ENCODE results near the gene FBN2. TPM values are rescaled to one million over a fixed set of nuclear protein-coding genes. Genes with fewer than 3 reads are reported as not detected.
A peak's percentile ranks its signal among the peaks of the same experiment; 100 is the strongest.

The FBN2 gene
- total and polyA plus RNA-seq, 5 donors, result 0.51 to 1.7 (median 1.3) TPM

DNA sequence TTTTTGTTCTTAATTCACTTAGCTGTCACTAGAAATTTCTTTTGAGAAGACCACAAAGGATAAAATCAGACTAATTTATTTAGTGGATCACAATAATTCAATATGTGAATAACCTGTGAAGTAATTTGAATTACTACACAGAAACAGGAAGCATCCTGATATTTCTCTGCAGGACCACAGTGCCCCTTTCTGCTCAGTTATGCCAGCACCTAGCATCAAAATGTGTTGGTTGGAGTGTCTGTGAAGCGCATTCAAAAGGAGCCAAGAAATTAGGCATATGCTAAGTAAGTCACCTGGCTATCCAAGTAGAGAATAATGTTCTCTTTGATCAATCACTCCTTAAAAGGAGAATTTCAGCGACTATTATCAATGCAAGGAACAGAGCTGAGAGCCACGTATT is 267.0 kb downstream of the FBN2 start:
- Histone ChIP-seq H3K4me3 (ENCODE audit: low read length) (peak overlapping the region; percentile 29), H3K4me1 (ENCODE audit: control insufficient read depth, insufficient read depth, low read length) (no peaks in the 10 kb centered on the region), H3K27ac (ENCODE audit: low read length) (no peak overlapping the region), H3K27me3 (ENCODE audit: control insufficient read depth, insufficient read depth) (no peaks in the 10 kb centered on the region), H3K9me3 (ENCODE audit: control insufficient read depth, low read length) (no peaks in the 10 kb centered on the region)
- DNase-seq (no peak), ATAC-seq (no peak)
- 74% methylated on average over 3 of the region's 3 CpGs for WGBS
- intact Hi-C loops (cut with DNase I), result no loop called here

DNA sequence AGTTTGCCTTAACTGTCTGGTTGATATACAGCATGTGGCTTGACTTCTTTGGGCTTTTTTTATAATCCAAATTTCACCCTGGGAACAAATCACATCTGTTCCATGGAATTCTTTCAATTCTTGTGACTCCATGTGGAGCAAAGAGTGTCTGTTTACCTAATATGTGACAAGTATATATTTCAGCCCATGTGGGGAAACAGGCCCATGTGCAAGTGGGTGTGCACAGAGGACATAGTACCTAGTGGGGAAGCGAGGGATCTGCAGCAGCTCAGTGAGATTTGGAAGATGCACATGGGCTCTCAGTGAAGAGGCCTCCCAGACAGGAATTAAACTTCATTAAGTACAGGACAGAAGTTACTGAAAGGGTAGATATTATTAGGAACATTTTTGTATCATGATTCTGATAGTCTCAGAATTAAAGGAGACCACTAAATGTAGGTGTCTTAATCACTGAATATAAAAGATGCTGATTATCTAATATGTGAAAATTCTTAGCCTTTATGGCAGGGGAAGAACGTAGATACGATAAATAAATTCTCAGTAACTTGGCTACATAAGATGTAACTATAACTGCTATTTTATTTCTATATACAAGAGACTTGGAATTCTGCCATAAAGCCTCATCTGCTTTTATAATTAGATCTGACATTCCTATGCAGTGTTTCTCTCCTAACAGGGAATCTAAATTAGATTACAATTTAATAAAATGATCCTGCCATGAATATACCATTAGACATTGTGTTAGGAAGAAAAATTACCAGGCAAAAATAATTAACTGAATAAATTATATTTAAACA is 273.3 kb downstream of the FBN2 start:
- peak in 1 of 2 donors; percentile 56 for ATAC-seq
- intact Hi-C loops (cut with DNase I), result no loop called here

DNA sequence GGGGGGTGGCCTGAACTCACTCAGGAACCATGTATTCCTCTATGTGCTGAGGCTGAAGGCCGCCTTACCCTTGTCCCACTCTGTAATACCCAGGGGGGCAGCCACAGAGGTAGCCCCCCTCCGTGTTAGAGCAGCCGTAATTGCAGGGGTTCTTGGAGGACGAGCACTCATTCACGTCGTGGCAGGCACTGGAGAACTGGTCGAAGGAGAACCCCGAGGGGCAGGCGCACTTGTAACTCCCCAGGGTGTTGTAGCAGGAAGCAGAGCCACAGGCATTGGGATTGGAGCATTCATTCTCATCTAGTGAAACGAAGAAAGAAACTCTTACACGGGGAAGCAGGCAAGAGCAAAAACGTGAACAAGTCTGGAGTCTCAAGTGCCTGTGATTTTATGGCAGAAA is 274.7 kb downstream of the FBN2 start:
- 77% methylated on average over 12 of the region's 12 CpGs for WGBS
- intact Hi-C loops (cut with DNase I), result no loop called here
- DNase-seq (peak in 1 of 3 donors; percentile 39), ATAC-seq (no peak)
- Histone ChIP-seq H3K9me3 (ENCODE audit: control insufficient read depth, low read length) (no peaks in the 10 kb centered on the region), H3K4me1 (ENCODE audit: control insufficient read depth, insufficient read depth, low read length) (no peaks in the 10 kb centered on the region), H3K27ac (ENCODE audit: low read length) (no peak overlapping the region), H3K4me3 (ENCODE audit: low read length) (no peak overlapping the region), H3K27me3 (ENCODE audit: control insufficient read depth, insufficient read depth) (no peaks in the 10 kb centered on the region)

More for the DNA sequence above, 273.3 kb downstream of the FBN2 start:
- WGBS, result 45% methylated on average over 3 of the region's 3 CpGs
- Histone ChIP-seq H3K4me1 (ENCODE audit: control insufficient read depth, insufficient read depth, low read length) (no peaks in the 10 kb centered on the region), H3K27ac (ENCODE audit: low read length) (no peak overlapping the region), H3K4me3 (ENCODE audit: low read length) (no peak overlapping the region), H3K27me3 (ENCODE audit: control insufficient read depth, insufficient read depth) (no peaks in the 10 kb centered on the region), H3K9me3 (ENCODE audit: control insufficient read depth, low read length) (no peaks in the 10 kb centered on the region)
- no peak for DNase-seq

DNA sequence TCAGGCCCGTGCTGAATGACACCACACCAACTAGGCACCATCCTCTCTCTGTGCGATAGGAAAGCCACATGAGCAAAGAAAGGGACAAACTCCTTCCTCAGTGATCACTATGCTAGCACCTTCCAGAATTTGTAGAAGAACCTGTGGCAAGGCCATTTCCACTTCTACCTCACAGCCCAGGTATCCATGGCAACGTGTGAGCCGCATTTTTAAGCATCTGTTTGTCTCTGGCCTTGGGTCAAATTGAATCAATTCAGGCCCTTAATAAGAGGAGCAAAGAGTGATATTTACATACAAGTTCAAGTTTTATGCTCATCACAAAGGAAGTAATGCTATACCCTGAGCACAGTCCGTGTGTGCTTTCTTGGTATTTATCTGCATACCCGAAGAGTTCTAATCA is 275.1 kb downstream of the FBN2 start:
- no peaks in the 10 kb centered on the region for H3K27me3 ChIP-seq (ENCODE audit: control insufficient read depth, insufficient read depth)
- no peaks in the 10 kb centered on the region for H3K9me3 ChIP-seq (ENCODE audit: control insufficient read depth, low read length)
- no peak overlapping the region for H3K4me3 ChIP-seq (ENCODE audit: low read length)
- ATAC-seq (no peak), DNase-seq (no peak)
- H3K27ac ChIP-seq (ENCODE audit: low read length), result no peak overlapping the region
- H3K4me1 ChIP-seq (ENCODE audit: control insufficient read depth, insufficient read depth, low read length), result no peaks in the 10 kb centered on the region
- 90% methylated on average over 6 of the region's 6 CpGs for WGBS
- intact Hi-C loops (cut with DNase I), result no loop called here

DNA sequence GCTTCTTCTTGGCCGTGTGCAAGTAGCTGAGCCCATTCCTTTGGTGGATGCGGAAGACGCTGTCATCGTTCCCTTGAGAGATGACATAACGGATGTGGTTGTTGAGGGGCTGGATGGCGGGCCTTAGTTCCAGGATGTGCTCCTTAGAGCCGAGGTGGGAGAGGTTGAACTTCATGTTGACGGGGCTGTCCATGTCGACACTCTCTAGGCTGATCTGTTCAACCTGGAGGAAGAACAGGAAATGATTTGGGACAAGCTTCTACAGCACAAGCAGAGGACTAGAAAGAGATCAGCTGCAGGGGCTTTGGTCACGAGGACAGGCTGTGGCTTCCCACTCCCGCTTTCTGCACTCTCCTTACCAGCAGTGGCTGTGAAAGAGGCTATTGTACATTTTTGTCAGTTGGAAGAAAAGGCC is 278.4 kb downstream of the FBN2 start:
- no peaks in the 10 kb centered on the region for H3K9me3 ChIP-seq (ENCODE audit: control insufficient read depth, low read length)
- no peak overlapping the region for H3K4me3 ChIP-seq (ENCODE audit: low read length)
- no peaks in the 10 kb centered on the region for H3K27me3 ChIP-seq (ENCODE audit: control insufficient read depth, insufficient read depth)
- ATAC-seq, result peak; percentile 24 to 50
- H3K4me1 ChIP-seq (ENCODE audit: control insufficient read depth, insufficient read depth, low read length), result no peaks in the 10 kb centered on the region
- 49% methylated on average over 11 of the region's 11 CpGs for WGBS
- intact Hi-C loops (cut with DNase I), result no loop called here
- peak in 1 of 3 donors; percentile 20 for DNase-seq
- H3K27ac ChIP-seq (ENCODE audit: low read length), result no peak overlapping the region

DNA sequence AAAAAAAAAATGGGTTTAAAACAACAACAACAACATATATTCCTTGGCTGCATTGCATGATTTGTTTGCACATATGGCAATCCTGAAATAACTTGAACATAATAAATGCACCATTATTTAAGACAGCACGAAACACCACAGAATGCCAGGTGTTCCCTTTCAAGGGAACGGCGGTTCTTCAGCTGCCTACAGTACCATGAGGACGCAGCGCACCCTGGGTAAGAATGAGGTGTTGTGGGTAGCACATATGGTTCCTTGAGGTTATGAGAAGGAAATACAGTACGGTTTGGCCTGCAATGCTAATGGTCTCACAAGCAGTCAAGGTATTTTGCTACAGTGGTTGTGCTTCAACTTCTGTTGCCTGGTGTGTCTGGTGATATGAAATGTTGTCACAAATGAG is 279.7 kb downstream of the FBN2 start:
- H3K27me3 ChIP-seq (ENCODE audit: control insufficient read depth, insufficient read depth), result no peaks in the 10 kb centered on the region
- ATAC-seq (no peak), DNase-seq (no peak)
- intact Hi-C loops (cut with DNase I), result no loop called here
- no peaks in the 10 kb centered on the region for H3K4me1 ChIP-seq (ENCODE audit: control insufficient read depth, insufficient read depth, low read length)
- no peaks in the 10 kb centered on the region for H3K9me3 ChIP-seq (ENCODE audit: control insufficient read depth, low read length)
- WGBS, result 94% methylated on average over 6 of the region's 6 CpGs
- H3K4me3 ChIP-seq (ENCODE audit: low read length), result no peak overlapping the region
- H3K27ac ChIP-seq (ENCODE audit: low read length), result no peak overlapping the region

DNA sequence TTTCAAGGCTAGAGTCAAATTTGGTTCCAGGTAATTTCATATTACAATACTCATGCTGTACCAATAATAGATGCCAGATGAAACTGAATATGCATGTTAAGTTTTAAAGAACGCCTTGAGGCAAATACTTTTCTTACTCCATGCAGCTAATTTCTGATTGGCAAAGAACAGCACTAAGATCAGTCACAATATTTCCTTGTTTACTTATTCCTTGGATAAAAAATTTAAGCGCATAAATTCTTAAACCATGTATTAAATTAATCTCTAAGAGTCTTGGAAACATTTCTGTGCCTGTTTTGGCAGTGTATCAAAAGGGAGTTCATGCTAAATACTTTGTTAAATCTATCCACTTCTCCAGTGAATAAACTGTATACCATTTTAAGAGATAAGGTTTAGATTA is 281.0 kb downstream of the FBN2 start:
- ATAC-seq (no peak), DNase-seq (no peak)
- no peak overlapping the region for H3K4me3 ChIP-seq (ENCODE audit: low read length)
- 55% methylated on average over 2 of the region's 2 CpGs for WGBS
- intact Hi-C loops (cut with DNase I), result no loop called here
- H3K27ac ChIP-seq (ENCODE audit: low read length), result no peak overlapping the region
- no peaks in the 10 kb centered on the region for H3K9me3 ChIP-seq (ENCODE audit: control insufficient read depth, low read length)
- H3K27me3 ChIP-seq (ENCODE audit: control insufficient read depth, insufficient read depth), result no peaks in the 10 kb centered on the region
- no peaks in the 10 kb centered on the region for H3K4me1 ChIP-seq (ENCODE audit: control insufficient read depth, insufficient read depth, low read length)

DNA sequence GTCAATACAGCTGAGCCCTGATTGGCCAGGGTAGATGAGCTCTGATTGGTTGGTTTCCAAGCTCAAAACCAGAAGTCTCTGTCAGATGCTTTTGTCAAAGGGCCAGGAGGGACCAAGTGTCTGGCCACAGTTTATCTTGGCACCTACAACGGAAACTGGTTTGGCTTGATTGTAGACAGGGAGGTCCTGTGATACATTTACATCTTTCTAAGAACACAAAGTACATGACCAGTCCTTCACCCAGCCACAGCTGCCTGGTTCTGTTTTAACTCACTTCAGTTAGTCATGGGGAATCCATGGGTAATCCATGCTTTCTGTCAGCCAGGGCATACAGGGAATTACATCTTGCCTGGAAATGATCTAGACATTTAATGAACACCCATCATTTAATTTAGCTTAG is 283.3 kb downstream of the FBN2 start:
- no peaks in the 10 kb centered on the region for H3K9me3 ChIP-seq (ENCODE audit: control insufficient read depth, low read length)
- WGBS, result 23% methylated on average over 1 of the region's 1 CpG
- no peaks in the 10 kb centered on the region for H3K4me1 ChIP-seq (ENCODE audit: control insufficient read depth, insufficient read depth, low read length)
- no peak for DNase-seq
- no peak overlapping the region for H3K27ac ChIP-seq (ENCODE audit: low read length)
- no peaks in the 10 kb centered on the region for H3K27me3 ChIP-seq (ENCODE audit: control insufficient read depth, insufficient read depth)
- H3K4me3 ChIP-seq (ENCODE audit: low read length), result no peak overlapping the region
- intact Hi-C loops (cut with DNase I), result no loop called here
- no peak for ATAC-seq

DNA sequence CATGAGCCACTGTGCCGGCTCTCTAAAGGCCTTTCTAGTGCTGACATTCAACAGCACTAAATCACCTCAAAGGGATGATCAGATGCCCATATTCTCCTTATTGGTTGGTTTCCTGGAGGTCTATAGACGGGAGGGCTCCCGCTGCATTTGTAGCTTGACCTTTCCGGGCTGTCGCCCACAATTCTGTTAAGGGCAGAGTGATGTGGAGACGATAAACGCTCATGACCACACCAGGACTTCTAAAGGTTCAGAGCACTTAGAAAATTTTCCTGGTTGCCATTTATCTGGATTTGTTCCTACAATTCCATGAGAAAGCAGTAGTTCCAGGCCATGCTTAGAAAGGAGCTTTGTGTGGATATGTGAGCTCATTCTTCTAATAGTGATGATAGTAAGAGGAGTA is 284.2 kb downstream of the FBN2 start:
- Histone ChIP-seq H3K27ac (ENCODE audit: low read length) (no peak overlapping the region), H3K27me3 (ENCODE audit: control insufficient read depth, insufficient read depth) (no peaks in the 10 kb centered on the region), H3K4me1 (ENCODE audit: control insufficient read depth, insufficient read depth, low read length) (no peaks in the 10 kb centered on the region), H3K9me3 (ENCODE audit: control insufficient read depth, low read length) (no peaks in the 10 kb centered on the region), H3K4me3 (ENCODE audit: low read length) (no peak overlapping the region)
- ATAC-seq, result no peak
- intact Hi-C loops (cut with DNase I), result no loop called here
- no peak for DNase-seq
- 97% methylated on average over 7 of the region's 7 CpGs for WGBS

DNA sequence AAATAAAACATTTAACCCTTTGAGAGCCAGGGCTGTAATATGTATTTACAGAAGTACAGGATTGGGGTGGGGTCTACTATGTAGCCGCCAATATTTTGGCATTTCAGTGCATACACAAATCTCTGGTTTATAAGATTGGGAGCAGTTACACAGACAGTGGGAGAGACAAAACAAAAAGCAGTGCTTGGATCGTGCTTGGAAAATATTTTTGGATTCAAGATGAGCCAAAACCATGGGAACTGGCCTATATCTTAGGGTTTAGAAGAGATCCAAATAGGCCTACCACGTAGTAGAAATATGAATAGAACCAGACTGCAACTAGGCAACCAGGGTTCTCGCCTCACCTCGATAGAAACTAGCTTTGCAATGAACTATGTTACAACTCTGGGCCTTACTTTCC is 284.9 kb downstream of the FBN2 start:
- DNase-seq, result no peak
- no peak for ATAC-seq
- no peaks in the 10 kb centered on the region for H3K27me3 ChIP-seq (ENCODE audit: control insufficient read depth, insufficient read depth)
- H3K9me3 ChIP-seq (ENCODE audit: control insufficient read depth, low read length), result no peaks in the 10 kb centered on the region
- intact Hi-C loops (cut with DNase I), result no loop called here
- no peak overlapping the region for H3K27ac ChIP-seq (ENCODE audit: low read length)
- 62% methylated on average over 5 of the region's 5 CpGs for WGBS
- H3K4me3 ChIP-seq (ENCODE audit: low read length), result no peak overlapping the region
- no peaks in the 10 kb centered on the region for H3K4me1 ChIP-seq (ENCODE audit: control insufficient read depth, insufficient read depth, low read length)

DNA sequence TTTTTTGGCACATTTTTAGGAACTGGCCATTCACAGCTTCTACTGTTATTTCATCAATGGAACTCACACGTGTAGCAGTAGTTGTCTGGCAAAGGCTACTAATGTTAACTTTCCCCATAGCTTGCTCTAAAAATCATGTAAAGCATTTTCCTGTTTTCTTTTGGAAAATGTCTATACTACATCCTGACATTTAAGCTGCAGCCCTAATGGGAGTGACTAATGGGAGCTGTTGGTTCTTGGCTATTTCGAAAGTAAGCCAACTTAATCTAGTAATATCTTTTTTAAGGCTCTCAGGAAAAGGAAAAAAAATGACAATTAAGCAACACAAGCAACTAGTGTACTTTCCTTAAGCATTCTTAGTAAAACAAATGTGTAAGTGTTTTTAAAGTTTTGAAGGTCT is 285.3 kb downstream of the FBN2 start:
- Histone ChIP-seq H3K9me3 (ENCODE audit: control insufficient read depth, low read length) (no peaks in the 10 kb centered on the region), H3K4me3 (ENCODE audit: low read length) (no peak overlapping the region), H3K4me1 (ENCODE audit: control insufficient read depth, insufficient read depth, low read length) (no peaks in the 10 kb centered on the region), H3K27me3 (ENCODE audit: control insufficient read depth, insufficient read depth) (no peaks in the 10 kb centered on the region), H3K27ac (ENCODE audit: low read length) (no peak overlapping the region)
- intact Hi-C loops (cut with DNase I), result no loop called here
- DNase-seq (no peak), ATAC-seq (no peak)
- WGBS, result 35% methylated on average over 2 of the region's 2 CpGs

DNA sequence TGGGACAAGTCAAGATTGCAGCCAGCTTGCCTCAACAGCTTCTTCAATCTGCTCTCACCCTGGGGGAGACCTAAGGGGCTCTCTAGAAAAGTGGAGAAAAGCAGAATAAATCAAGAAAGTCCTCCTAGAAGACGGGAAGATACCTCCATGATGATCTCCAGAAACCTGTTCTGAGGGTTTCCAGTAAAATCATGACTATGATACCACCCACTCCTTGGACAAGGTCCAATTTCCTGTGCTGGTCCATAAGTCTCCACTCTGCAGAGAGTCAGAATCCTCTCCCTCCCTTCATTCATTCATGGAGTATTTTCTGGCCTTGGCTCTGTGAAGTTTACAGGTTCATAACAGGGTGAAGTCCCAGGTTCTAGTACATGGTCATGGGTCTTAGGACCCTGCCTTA is 285.8 kb downstream of the FBN2 start:
- ATAC-seq (no peak), DNase-seq (no peak)
- intact Hi-C loops (cut with DNase I), result no loop called here
- no peak overlapping the region for H3K4me3 ChIP-seq (ENCODE audit: low read length)
- no peaks in the 10 kb centered on the region for H3K4me1 ChIP-seq (ENCODE audit: control insufficient read depth, insufficient read depth, low read length)
- no peak overlapping the region for H3K27ac ChIP-seq (ENCODE audit: low read length)
- 83% methylated on average over 1 of the region's 1 CpG for WGBS
- H3K27me3 ChIP-seq (ENCODE audit: control insufficient read depth, insufficient read depth), result no peaks in the 10 kb centered on the region
- no peaks in the 10 kb centered on the region for H3K9me3 ChIP-seq (ENCODE audit: control insufficient read depth, low read length)
